Measurements from ENCODE around the gene EFEMP1.
"Not testable (repeated sequence)": the region's sequence is repeated elsewhere in the genome, so short reads cannot be mapped to it uniquely, and the experiment has no call there.

EFEMP1 gene

DNA sequence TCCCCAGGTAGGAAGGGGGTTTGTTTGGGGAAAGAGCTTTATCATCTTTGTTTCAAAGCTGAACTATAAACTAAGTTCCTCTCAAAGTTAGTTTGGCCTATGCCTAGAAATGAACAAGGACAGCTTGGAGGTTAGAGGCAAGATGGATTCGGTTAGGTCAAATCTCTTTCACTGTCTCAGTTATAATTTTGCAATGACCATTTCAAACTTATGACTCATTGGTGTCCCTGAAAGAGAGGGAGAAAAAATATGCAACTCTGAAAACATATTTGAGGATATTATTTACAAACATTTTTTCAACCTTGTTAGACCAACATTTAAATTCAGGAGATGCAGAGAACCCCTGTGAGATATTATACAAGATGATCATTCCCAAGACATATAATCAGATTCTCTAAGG, 95.7 kb downstream of the EFEMP1 start:
- no peak for DNase-seq (ENCODE audit: low spot score)

DNA sequence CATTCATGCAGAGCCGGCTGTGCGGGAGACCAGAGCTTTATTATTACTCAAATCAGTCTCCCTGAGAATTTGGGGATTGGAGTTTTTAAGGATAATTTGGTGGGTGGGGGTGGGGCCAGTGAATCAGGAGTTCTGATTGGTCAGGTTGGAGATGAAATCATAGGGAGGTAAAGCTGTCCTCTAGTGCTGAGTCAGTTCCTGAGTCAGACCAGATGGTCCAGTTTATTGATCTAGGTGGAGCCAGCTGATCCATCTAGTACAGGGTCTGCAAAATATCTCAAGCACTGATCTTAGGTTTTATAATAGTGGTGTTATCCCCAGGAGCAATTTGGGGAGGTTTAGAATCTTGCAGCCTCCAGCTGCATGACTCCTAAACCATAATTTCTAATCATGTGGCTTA, 96.2 kb downstream of the EFEMP1 start:
- DNase-seq (ENCODE audit: low spot score), result not testable (repeated sequence)

DNA sequence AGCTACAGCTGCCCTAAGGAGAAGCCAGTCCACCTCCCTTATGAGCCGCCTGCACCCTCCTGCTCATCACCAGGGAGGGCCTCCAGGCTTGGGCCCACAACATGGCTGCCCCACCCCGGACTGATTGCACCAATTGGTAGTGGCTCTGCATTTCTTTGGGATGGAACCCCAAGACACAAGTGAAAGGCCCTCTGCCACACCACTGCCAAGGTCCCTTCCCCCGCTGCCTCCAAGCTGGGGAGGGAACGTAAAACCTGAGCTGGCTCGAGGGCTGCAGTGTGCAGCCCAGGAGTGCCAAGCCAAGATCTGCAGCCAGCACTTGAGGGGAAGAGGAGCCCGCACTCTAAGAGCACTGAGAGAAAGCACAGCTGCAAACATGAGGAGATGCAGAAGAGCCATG, 97.3 kb downstream of the EFEMP1 start:
- no peak for DNase-seq (ENCODE audit: low spot score)

DNA sequence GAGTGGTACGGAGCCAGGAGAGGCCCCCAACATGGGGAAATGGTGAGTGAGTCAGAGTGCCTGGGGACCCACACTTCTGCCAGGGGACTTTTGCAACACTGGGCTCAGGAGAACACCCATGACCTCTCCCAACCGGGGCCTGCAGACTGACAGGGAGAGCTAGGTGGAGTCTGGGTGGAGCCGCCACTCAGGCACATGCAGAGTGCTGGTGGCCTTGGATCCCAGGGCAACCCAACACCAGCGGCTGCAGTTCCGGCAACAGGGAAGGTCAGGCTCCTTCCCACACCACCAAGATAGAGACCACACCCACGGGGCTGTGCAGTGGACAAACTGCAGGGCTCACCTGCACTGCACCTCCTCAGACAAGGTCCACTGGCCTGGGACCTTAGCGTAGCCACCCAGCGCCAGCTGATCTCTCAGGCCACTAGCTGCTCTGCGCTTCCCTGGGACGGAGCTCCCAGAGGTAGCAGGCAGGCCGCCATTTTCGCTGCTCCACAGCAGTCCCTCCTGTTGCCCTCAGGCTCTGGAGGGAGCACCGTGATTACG, 99.0 kb downstream of the EFEMP1 start:
- no peak for DNase-seq (ENCODE audit: low spot score)
